NCI-H2227 (cell line): Measurements from ENCODE around the gene TRANK1.

Source experiments
- DNase-seq: peaks from one replicate; lab custom pipeline; 2025; ENCODE audit not compliant: unreplicated experiment; lab: John Stamatoyannopoulos, UW

Gene TRANK1

DNA sequence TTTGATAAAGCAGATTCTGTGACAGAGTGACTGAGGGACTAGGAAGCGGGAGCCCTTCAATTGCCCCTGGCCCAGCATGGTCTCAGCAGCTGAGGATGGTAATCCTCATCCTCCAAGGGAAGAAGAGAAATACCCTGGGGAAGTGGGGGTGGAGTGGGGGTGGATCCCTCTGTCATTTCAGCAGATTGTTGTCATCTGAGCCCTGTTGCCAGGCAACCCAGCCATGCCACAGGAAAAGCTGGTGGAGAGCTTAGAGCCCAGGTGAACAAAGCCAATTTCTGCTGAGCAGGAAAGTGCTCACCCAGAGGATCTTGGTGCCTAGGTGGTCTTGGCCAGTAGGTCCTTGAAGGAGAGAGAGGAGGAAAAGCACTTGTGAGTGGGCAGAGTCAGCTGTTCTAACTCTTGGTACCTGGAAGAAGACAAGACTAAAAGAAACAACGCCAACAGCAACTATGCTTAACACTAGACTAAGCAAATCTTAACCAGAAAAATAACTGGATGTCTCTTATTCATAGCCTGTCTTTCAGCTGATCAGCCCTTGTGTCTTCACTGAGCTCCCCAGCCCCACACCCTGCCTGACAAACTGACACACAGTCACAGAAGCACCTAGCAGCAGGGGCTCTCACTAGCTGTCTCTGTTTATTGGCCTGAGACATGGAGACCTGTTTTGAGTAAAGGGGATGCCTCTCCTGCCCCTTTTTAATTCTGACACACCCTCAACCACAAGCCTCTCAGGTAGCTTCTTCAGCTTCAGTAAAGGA, 140.4 kb downstream of the TRANK1 start:
- peak; percentile 66 for DNase-seq

DNA sequence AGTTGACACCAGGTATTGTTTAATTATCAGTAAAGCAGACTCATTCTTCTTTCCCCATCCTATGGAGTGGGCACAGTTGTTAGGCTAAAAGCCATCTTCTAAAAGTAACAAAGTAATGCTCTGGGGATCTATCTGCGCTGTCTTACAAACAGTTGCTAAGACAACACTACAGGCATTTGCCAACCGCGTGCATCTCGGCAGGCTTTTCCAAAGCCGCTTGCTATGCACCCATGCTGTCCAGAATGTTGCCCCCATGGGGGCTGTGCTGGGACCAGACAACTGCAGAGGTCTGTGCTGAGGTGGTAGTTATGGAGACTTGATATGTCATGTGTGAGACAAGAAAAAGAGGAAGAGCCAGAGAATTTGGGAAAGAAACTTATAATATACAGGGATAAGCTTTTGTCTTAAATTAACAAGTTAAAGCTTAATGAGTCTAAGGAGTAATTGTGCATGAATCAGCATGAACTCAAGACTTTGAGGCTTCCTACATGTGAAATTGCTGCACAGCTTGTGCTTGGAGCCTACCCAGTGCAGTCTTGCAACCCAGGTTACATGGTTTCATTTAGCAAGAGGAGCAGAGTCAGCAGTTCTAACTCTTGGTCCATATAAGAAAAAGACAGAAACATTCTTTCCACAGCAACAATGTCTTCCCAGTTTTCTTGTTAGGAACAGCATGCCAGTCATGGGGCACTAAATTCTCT, 141.6 kb downstream of the TRANK1 start:
- no peak for DNase-seq

DNA sequence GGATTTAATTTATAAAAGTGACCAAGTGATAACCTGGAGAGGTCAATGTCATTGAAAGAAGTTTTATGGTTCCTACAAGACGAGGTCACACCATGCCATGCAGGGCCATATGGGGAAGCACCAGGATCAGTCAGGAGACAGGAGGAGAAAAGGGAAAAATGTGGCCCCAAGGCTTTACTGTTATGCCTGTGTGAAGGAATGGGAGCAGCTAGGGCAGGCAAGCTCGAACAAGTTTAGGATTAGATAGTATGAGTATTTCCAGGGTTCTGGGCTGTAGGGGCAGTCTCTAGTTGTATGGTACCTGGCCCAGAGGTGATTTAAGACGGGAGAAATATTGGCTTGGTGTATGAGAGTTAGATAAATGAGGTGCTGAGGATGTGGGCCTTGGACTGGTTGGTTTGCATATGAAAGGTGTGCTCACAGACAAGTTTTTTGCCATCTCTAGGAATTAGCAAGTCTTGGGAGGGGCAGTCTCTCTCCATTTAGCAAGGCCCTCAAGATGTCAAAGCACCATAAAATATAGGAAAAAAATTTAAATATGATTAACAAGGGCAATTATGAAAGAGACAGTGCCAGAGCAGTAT, 144.2 kb downstream of the TRANK1 start:
- DNase-seq, result no peak

DNA sequence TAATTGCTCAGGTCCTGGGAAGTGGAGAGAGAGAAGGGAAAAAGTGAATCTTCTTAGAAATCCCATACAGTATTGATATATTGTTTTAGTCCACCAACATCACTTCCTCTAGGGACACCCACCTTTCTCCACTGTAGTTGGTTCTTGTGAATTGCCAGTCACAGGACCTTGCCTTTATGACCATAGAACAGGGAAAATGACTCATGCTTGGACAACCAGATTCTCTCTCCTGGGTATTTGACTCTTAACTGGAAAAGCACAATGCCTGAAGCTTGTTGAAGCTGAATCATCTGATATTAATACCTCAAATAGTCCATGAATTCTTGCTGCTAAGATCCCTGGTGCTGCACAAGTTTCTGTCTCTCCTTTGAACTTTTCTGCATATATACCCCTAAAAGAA, 148.0 kb downstream of the TRANK1 start:
- DNase-seq, result no peak

DNA sequence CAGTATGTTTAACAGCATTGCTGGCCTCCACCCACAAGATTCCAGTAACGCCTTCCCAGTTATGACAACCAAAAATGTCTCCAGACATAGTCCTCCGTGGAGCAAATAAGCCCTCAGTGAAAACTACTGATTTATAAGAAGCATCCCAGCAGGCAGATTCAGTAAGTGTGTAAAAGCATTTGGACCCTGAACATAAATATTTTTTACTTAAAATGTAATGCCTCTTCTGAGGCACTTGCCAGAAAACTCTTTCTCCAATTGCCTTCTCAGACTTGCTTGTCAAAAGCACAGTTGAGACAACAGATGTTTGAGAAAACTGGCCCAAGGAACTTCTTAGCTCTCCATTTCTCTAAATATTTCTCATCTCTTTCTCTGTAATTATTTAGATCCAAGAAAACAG, 148.7 kb downstream of the TRANK1 start:
- DNase-seq, result no peak

DNA sequence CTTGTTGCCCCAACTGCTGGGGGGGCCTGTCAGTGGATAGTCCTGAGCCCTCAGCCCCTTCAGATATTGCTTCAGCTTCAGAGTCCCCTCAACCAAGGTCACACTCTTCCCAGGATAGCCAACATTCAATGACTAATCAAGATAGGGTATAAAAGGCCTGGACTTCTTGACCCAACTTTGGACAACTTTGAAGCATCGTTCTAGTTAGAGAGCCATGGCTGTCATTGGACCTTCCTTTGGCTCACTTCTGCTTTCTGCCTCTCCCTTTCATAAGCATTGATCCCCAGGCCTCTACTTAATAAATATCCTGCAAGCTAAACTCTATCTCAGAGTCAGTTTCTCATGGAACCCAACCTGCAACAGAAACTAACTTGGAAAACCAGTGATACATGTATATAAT, 149.2 kb downstream of the TRANK1 start:
- no peak for DNase-seq

DNA sequence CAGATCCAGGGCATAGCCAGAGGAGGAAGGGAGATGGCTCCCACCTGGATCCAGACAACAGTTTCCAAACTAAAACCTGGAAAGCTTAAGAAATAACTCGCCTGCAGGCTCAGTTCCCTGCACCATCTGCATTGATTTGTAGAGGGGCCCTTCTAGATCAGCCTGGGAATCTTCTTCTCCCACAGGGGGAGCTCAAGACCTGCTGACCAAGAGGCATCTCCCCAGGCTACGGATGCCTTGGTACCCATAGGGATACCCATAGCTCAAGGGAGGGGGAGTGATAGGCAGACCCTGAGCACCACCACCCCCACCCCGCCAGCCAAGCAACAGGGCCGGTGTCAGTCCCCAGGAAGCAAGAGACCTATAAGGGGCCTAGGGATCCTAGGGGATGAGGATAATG, 152.5 kb downstream of the TRANK1 start:
- DNase-seq, result peak; percentile 14

DNA sequence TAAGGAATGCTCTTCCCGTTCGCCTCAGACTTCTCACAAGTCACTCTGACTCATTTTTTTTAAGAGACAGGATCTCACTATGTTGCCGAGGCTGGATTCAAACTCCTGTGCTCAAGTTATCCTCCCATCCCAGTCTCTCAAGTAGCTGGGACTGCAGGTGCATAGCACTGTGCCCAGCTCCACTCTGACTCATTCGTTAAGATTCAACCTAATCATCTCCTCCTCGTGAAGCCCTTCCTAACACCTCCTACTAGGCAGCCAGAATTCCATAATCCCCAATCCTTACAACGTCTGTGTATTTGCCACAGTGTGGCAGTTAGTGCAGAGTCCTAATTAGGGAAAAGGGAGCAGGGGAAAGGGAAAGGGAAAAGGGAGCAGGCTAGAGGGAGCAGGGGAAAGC, 154.1 kb downstream of the TRANK1 start:
- no peak for DNase-seq

DNA sequence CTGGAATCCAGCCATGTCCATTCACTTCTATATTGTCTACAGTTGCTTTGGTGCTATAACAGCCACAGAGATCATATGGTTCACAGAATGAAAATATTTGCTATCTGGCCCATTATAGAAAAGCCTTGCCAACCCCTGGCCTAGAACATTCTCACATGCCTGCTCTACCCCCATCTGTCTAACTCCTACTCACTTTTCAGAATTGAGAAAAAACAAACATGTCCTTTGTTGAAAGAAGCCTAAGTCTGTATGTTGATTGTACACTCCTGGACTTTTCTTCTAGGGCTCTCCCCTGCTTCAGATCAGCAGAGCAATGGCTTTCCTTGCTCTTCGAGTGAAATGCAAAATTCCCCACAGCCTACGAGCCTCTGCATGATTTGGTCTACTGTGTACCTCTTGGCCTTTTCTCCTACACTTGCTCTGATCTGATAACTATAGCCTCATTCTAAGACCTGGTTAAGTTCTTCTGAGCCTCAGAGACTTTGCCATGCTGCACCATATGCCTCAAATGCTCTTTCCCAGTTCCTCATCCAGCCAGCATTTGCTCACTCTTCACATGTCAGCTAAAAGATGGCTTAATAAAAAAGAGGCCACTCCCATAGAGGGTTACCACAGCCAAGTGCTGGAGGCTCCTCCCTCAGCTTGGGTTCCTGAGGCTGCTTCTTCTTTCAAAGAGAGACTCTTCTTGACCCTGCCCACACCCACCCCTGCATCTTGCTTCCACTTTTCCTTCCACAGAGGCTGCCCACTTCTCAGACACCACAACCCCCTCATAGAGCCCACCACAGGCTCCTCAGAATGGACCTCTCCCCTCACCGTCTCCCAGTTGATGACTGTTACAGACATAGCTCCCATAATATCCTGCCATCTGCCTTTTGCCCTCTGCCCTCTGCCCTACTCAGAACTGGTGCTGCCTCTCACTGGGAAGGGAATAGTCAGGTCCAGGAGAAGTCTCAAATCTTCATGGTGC, 157.6 kb downstream of the TRANK1 start:
- no peak for DNase-seq

DNA sequence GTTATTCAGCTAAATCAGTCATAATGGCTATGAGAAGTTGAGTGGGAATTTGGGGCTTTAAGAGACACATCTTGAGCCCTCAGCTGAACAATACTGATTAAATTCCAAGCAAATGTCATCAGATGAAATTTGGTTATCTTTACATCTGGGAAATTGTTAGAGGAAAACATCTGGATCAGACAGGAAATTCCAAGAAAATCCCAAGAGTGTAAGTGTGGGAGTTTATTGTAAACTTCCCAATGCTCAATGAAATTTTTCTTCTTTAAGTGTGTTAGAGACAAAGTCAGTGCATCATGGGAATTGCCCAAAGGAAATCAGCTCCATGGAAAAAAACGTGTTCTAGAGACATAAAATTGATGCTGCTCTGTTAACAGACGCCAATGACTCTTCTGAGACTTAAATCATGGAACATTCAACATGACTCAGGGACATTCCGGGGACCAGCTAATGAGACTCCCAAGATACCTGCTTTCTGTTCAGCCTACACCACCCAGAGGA, 160.7 kb downstream of the TRANK1 start:
- no peak for DNase-seq

DNA sequence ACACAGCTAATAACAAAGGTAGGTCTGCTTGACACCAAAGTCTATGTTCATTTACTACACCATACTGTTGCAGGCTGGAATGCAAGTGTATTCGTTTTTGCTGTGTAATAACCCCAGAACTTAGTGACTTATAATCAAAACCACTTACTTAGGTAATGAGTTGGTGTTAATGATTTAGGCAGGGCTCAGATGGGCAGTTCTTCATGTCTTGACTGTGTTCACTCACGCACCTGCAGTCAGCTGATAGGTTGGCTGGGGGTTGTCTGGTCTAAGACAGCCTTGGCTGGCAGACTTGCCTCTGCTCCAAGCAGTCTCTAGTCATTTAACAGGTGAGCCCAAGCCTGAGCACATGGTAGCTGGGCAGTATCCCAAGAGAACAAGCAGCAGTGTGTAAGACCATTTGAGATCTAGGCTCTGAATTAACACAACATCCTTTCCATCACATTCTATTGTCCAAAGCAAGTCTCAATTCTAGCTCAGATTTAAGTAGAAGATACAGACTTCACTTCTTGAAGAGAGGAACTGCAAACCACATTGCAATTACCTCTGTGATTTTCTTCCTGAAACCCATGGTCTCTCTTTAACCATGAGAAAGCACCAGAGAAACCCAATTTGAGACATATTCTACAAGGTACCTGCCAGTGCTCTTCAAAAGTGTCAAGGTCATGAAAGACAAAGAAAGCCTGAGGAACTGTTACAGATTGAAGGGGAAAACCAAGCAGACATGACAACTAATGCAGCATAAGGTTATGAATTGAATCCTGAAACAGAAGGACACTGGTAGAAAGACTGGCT, 167.2 kb downstream of the TRANK1 start:
- DNase-seq, result no peak
